ENCODE data around the gene GRB7.
"Not testable (repeated sequence)": the region's sequence is repeated elsewhere in the genome, so short reads cannot be mapped to it uniquely, and the experiment has no call there.

The GRB7 gene

GRCh38 chr17:39763051-39763820 lies 25.5 kb downstream of the GRB7 start:
- peak; percentile 43 for DNase-seq (ENCODE audit: low read depth)
- no peak overlapping the region for H3K4me3 ChIP-seq (ENCODE audit: low read length)
- no peak for TF ChIP-seq CTCF (conservative IDR thresholded peaks at IDR 0.05; ENCODE audit: low read length)

- not testable (repeated sequence) for H3K4me3 ChIP-seq (ENCODE audit: low read length); DNase-seq (ENCODE audit: low read depth)
Observed at GRCh38 chr17:39764171-39764570, 26.4 kb downstream of the GRB7 start.

- no peak for TF ChIP-seq CTCF (conservative IDR thresholded peaks at IDR 0.05; ENCODE audit: low read length)
- no peak for DNase-seq (ENCODE audit: low read depth)
- no peak overlapping the region for H3K4me3 ChIP-seq (ENCODE audit: low read length)
Observed at GRCh38 chr17:39765175-39765574, 27.4 kb downstream of the GRB7 start.

- H3K4me3 ChIP-seq (ENCODE audit: low read length): no peak overlapping the region
- no peak for TF ChIP-seq CTCF (conservative IDR thresholded peaks at IDR 0.05; ENCODE audit: low read length)
- no peak for DNase-seq (ENCODE audit: low read depth)
Observed at GRCh38 chr17:39765766-39766165, 28.0 kb downstream of the GRB7 start.

DNA sequence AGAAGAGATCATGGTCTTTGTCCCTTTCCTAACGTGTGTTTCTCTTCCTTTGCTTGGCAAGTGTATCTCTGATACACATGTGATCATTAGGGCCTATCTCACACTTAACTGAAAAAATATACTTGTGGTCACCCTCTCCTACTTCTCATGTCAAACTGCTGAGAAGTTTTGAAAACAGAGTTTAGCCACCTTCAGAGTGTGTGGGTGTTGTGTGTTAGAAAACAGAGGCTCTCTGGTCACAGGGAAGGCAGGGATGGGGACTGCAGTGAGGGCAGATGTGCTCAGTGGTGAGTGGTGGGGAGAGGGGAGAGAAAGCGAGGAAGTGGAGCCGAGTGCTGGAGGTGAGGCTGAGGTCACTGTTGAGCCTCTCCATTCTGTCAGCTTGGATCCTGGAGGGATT lies 29.4 kb downstream of the GRB7 start:
- no peak overlapping the region for H3K4me3 ChIP-seq (ENCODE audit: low read length)
- TF ChIP-seq CTCF (conservative IDR thresholded peaks at IDR 0.05; ENCODE audit: low read length): no peak
- DNase-seq (ENCODE audit: low read depth): no peak

DNA sequence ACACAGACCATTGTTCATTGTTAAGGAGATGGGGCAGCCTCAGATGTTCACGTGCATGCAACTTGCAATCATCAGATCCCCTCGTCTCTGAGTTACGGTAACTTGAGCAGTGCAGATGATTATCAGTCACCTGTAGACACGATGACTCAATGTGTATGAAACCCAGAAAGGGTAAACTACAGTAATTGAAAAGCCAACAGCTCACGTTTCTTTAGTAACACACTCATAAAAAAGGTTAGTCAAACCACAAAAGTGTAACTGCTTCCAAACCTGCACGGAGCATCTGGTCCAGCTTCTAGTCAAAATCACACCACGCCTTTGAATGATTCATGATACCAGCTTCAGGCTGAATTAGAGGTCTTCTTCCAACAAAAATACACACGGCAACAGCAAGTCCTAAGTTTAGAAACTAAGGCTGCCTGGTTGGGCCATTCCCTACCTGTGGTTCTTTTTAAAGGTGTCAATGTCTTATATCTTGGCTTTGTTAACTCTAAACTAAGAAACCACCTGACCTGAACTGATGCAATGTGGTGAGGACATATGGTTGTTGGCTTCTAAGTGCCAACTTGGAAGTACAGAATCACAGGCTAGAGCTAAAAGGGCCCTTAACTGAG lies 32.3 kb downstream of the GRB7 start:
- no peak overlapping the region for H3K4me3 ChIP-seq (ENCODE audit: low read length)
- no peak for TF ChIP-seq CTCF (conservative IDR thresholded peaks at IDR 0.05; ENCODE audit: low read length)
- DNase-seq (ENCODE audit: low read depth): no peak

DNA sequence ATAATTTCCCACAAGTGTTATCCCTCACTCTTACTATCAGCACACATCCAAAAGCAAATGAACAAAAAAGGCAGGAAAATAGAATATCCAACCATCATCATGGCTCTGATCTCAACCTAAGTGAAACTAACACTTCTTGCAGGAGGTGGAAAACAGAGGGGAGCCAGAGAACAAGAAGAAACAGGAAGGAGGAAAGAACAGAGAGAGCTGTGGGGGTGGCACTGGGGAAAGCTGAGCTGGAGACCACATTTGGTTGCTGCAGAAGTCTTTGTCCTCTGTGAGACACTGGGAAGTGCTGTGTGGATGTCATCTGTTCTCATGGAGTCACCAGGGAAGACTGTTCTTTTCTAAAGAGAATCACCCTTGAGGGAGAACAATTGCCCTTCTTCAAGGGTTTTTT lies 34.7 kb downstream of the GRB7 start:
- H3K4me3 ChIP-seq (ENCODE audit: low read length): no peak overlapping the region
- no peak for TF ChIP-seq CTCF (conservative IDR thresholded peaks at IDR 0.05; ENCODE audit: low read length)
- no peak for DNase-seq (ENCODE audit: low read depth)
